Caco-2 (cell line): ENCODE measurements around the gene NPTXR. TPM values are rescaled to one million over a fixed set of nuclear protein-coding genes. Genes with fewer than 3 reads are reported as not detected.
A peak's percentile ranks its signal among the peaks of the same experiment; 100 is the strongest.

ENCODE experiments used
- BruUV-seq: library from RNA; stranded (reverse); fragments of 400-500 nt; replicated peaks from 2 replicates; lab custom pipeline; 2021; lab: Mats Ljungman, UMichigan
- CTCF ChIA-PET: fragments of 300-600 bp; sonication (Branson Sonifier 250); formaldehyde crosslinking; loops from one replicate; lab custom pipeline; 2022; ENCODE audit warnings: antibody characterized with exemption; lab: Charles Lee
- POLR2A ChIA-PET: fragments of 300-600 bp; sonication (Branson Sonifier 250); formaldehyde crosslinking; loops from one replicate; lab custom pipeline; 2022; ENCODE audit warnings: antibody characterized with exemption; lab: Charles Lee
- DNase-seq, 2 experiments: peaks; one replicate each; pipeline versions ENCODE4 v3.0.0 to v3.0.0-alpha.2; 2020 to 2022
- H3K27me3 ChIP-seq: replicated peaks from 2 replicates; pipeline ENCODE4 v1.6.0; 2011; ENCODE audit warnings: low read length; ENCODE audit not compliant: control insufficient read depth, insufficient read depth
- H3K36me3 ChIP-seq: 2 replicates; pipeline ENCODE4 v1.5.1; 2011; ENCODE audit warnings: low read length; ENCODE audit not compliant: control insufficient read depth, insufficient read depth
- H3K4me1 ChIP-seq: fragments of 250-450 bp; sonication (Bioruptor Pico); 2 replicates; pipeline ENCODE4 v1.5.1; 2020; ENCODE audit warnings: mild to moderate bottlenecking
- H3K4me3 ChIP-seq: 2 replicates; pipeline ENCODE4 v1.5.1; 2011; ENCODE audit warnings: low read depth, mild to moderate bottlenecking, control low read depth, low read length
- H3K9me3 ChIP-seq: fragments of 250-450 bp; sonication (Bioruptor Pico); 2 replicates; pipeline ENCODE4 v1.5.1; 2020; ENCODE audit warnings: mild to moderate bottlenecking, moderate library complexity
- H3K27ac Mint-ChIP-seq: one replicate; pipeline ENCODE4 v1.8.0; 2022; ENCODE audit warnings: mixed read lengths; ENCODE audit not compliant: unreplicated experiment
- H3K27me3 Mint-ChIP-seq: one replicate; pipeline ENCODE4 v1.8.0; 2022; ENCODE audit warnings: mixed read lengths; ENCODE audit not compliant: insufficient read depth, unreplicated experiment
- H3K36me3 Mint-ChIP-seq: one replicate; pipeline ENCODE4 v1.8.0; 2022; ENCODE audit warnings: mild to moderate bottlenecking, mixed read lengths; ENCODE audit not compliant: insufficient read depth, unreplicated experiment
- H3K4me1 Mint-ChIP-seq: one replicate; pipeline ENCODE4 v1.8.0; 2022; ENCODE audit warnings: low read depth, mixed read lengths; ENCODE audit not compliant: unreplicated experiment
- H3K4me3 Mint-ChIP-seq: one replicate; pipeline ENCODE4 v1.8.0; 2022; ENCODE audit warnings: mild to moderate bottlenecking, moderate library complexity, mixed read lengths; ENCODE audit not compliant: unreplicated experiment
- H3K9me3 Mint-ChIP-seq: one replicate; pipeline ENCODE4 v1.8.0; 2022; ENCODE audit warnings: mixed read lengths; ENCODE audit not compliant: unreplicated experiment
- CTCF ChIP-seq, 2 experiments: fragments of 200-600 bp in 1 of 2; IDR thresholded peaks; 1 replicate in 1 of 2; 2 replicates in 1 of 2; pipeline versions ENCODE4 v1.5.1 to v1.8.0; 2011 to 2022; ENCODE audit warnings: antibody characterized with exemption in 1 of 2, control low read depth in 1 of 2, inconsistent platforms in 1 of 2, low read depth in 1 of 2, low read length in 1 of 2, mild to moderate bottlenecking in 1 of 2, moderate library complexity in 1 of 2; ENCODE audit not compliant: insufficient read depth in 1 of 2, severe bottlenecking in 1 of 2, unreplicated experiment in 1 of 2
- intact Hi-C: fragments of 100-400 bp; cut with micrococcal nuclease; formaldehyde crosslinking; loops from one replicate; pipeline ENCODE4 v1.10.0; 2022; ENCODE audit not compliant: unreplicated experiment
- total RNA-seq: library from RNA; stranded (reverse); gene quantifications from 2 replicates; pipeline ENCODE4 v1.2.3, GENCODE V29; 2022

NPTXR gene
- total RNA-seq, 1 experiment from 2014 or later: 16.4 TPM

GRCh38 chr22:38802671-38803121 lies 41.1 kb downstream of the NPTXR start:
- BruUV-seq: no TSS peak
- no peak overlapping the region for H3K4me3 ChIP-seq
- H3K4me1 Mint-ChIP-seq: no peaks in the 10 kb centered on the region
- H3K4me1 ChIP-seq: no peaks in the 10 kb centered on the region
- no peaks in the 10 kb centered on the region for H3K9me3 ChIP-seq
- no peak for TF ChIP-seq CTCF (IDR thresholded peaks at IDR 0.05; ENCODE audit: insufficient read depth in 1 of 2, low read depth in 1 of 2, low read length in 1 of 2, severe bottlenecking in 1 of 2, unreplicated experiment in 1 of 2)
- H3K4me3 Mint-ChIP-seq: peak overlapping the region; percentile 0
- DNase-seq: peak in 1 of 2 experiments; percentile 8
- no peaks in the 10 kb centered on the region for H3K27me3 ChIP-seq
- no peaks in the 10 kb centered on the region for H3K9me3 Mint-ChIP-seq
- no peaks in the 10 kb centered on the region for H3K36me3 ChIP-seq
- peaks cover 16% of the 10 kb centered on the region for H3K27me3 Mint-ChIP-seq
- no peak overlapping the region for H3K27ac Mint-ChIP-seq
- ChIA-PET CTCF (interaction anchor here (0.7 kb wide), 1 partner anchor 10 kb away, joined by 5 read pairs; no protein-coding TSS in a partner anchor), POLR2A (no interaction called here)
- no peaks in the 10 kb centered on the region for H3K36me3 Mint-ChIP-seq
- intact Hi-C loops: no loop called here

GRCh38 chr22:38799265-38800002 lies 44.4 kb downstream of the NPTXR start:
- Mint-ChIP-seq H3K4me1 (no peaks in the 10 kb centered on the region), H3K9me3 (no peaks in the 10 kb centered on the region), H3K27me3 (peaks cover 28% of the 10 kb centered on the region), H3K27ac (no peak overlapping the region), H3K36me3 (no peaks in the 10 kb centered on the region), H3K4me3 (no peak overlapping the region)
- ChIA-PET CTCF (no interaction called here), POLR2A (no interaction called here)
- no peaks in the 10 kb centered on the region for H3K36me3 ChIP-seq
- DNase-seq: no peak
- no peak overlapping the region for H3K4me3 ChIP-seq
- no peaks in the 10 kb centered on the region for H3K27me3 ChIP-seq
- intact Hi-C loops: no loop called here
- H3K9me3 ChIP-seq: no peaks in the 10 kb centered on the region
- no peak for TF ChIP-seq CTCF (IDR thresholded peaks at IDR 0.05; ENCODE audit: insufficient read depth in 1 of 2, low read depth in 1 of 2, low read length in 1 of 2, severe bottlenecking in 1 of 2, unreplicated experiment in 1 of 2)
- BruUV-seq: no TSS peak
- H3K4me1 ChIP-seq: peaks cover 1% of the 10 kb centered on the region; the same call in 1 of the 2 replicates

- ChIA-PET CTCF (interaction anchor here (0.5 kb wide), 1 partner anchor 15 kb away, joined by 6 read pairs; no protein-coding TSS in a partner anchor), POLR2A (no interaction called here)
- H3K4me3 ChIP-seq: no peak overlapping the region
- H3K9me3 ChIP-seq: no peaks in the 10 kb centered on the region
- H3K36me3 Mint-ChIP-seq: no peaks in the 10 kb centered on the region
- BruUV-seq: no TSS peak
- intact Hi-C loops: no loop called here
- H3K9me3 Mint-ChIP-seq: no peaks in the 10 kb centered on the region
- no peak overlapping the region for H3K4me3 Mint-ChIP-seq
- no peak for TF ChIP-seq CTCF (IDR thresholded peaks at IDR 0.05; ENCODE audit: insufficient read depth in 1 of 2, low read depth in 1 of 2, low read length in 1 of 2, severe bottlenecking in 1 of 2, unreplicated experiment in 1 of 2)
- DNase-seq: no peak
- H3K27me3 Mint-ChIP-seq: peaks cover 27% of the 10 kb centered on the region
- no peaks in the 10 kb centered on the region for H3K36me3 ChIP-seq
- H3K27ac Mint-ChIP-seq: no peak overlapping the region
- H3K27me3 ChIP-seq: no peaks in the 10 kb centered on the region
- H3K4me1 ChIP-seq: peaks cover 3% of the 10 kb centered on the region; the same call in 1 of the 2 replicates
- no peaks in the 10 kb centered on the region for H3K4me1 Mint-ChIP-seq
These were observed 45.3 kb downstream of the NPTXR start for GRCh38 chr22:38798496-38798895.
